ENCODE measurements around the gene PCSK6.

Gene PCSK6

GRCh38 chr15:101489599-101490407 lies at the start of gene PCSK6:
TSS of gene PCSK6 (minus strand) at chr15:101489707. CDS start at chr15:101489670, 37 bp downstream.
- no peak for DNase-seq

- no peak for DNase-seq
Measured at GRCh38 chr15:101538996-101539395, 49.5 kb upstream of the PCSK6 start.

GRCh38 chr15:101538177-101538576 lies 48.7 kb upstream of the PCSK6 start:
- no peak for DNase-seq

- DNase-seq: no peak
Measured at GRCh38 chr15:101537483-101538080, 48.1 kb upstream of the PCSK6 start.

GRCh38 chr15:101536875-101537405 lies 47.4 kb upstream of the PCSK6 start:
- DNase-seq: no peak

GRCh38 chr15:101536166-101536874 lies 46.8 kb upstream of the PCSK6 start:
- no peak for DNase-seq

- no peak for DNase-seq
Measured at GRCh38 chr15:101535170-101535902, 45.8 kb upstream of the PCSK6 start.

- no peak for DNase-seq
Measured at GRCh38 chr15:101534376-101534970, 45.0 kb upstream of the PCSK6 start.

- no peak for DNase-seq
Measured at GRCh38 chr15:101533371-101534140, 44.0 kb upstream of the PCSK6 start.

- no peak for DNase-seq
Measured at GRCh38 chr15:101532865-101533264, 43.4 kb upstream of the PCSK6 start.

- no peak for DNase-seq
Measured at GRCh38 chr15:101531170-101531569, 41.7 kb upstream of the PCSK6 start.

GRCh38 chr15:101530224-101530958 lies 40.9 kb upstream of the PCSK6 start:
- no peak for DNase-seq

GRCh38 chr15:101528917-101529299 lies 39.4 kb upstream of the PCSK6 start:
- no peak for DNase-seq

- no peak for DNase-seq
Measured at GRCh38 chr15:101528108-101528916, 38.8 kb upstream of the PCSK6 start.

GRCh38 chr15:101526890-101527289 lies 37.4 kb upstream of the PCSK6 start:
- DNase-seq: no peak

- no peak for DNase-seq
Measured at GRCh38 chr15:101526442-101526841, 36.9 kb upstream of the PCSK6 start.

- no peak for DNase-seq
Measured at GRCh38 chr15:101526021-101526420, 36.5 kb upstream of the PCSK6 start.

GRCh38 chr15:101525087-101525669 lies 35.7 kb upstream of the PCSK6 start:
- DNase-seq: no peak

GRCh38 chr15:101523560-101523940 lies 34.0 kb upstream of the PCSK6 start:
- no peak for DNase-seq

All from NCI-H748 treated with DMSO at 0.1 percent for 48 hours (cell line).